T-helper 22 cell (primary cell): ENCODE data around the gene KCNJ18.
"Not testable (repeated sequence)": the region's sequence is repeated elsewhere in the genome, so short reads cannot be mapped to it uniquely, and the experiment has no call there.

Experiments
- DNase-seq: peaks from one replicate; pipeline ENCODE4 v3.0.0-alpha.2; 2020; ENCODE audit warnings: low read depth

KCNJ18 gene

GRCh38 chr17:21685061-21685795 lies 7.1 kb upstream of the KCNJ18 start:
- not testable (repeated sequence) for DNase-seq

GRCh38 chr17:21686165-21687015 lies 5.9 kb upstream of the KCNJ18 start:
- no peak for DNase-seq

DNA sequence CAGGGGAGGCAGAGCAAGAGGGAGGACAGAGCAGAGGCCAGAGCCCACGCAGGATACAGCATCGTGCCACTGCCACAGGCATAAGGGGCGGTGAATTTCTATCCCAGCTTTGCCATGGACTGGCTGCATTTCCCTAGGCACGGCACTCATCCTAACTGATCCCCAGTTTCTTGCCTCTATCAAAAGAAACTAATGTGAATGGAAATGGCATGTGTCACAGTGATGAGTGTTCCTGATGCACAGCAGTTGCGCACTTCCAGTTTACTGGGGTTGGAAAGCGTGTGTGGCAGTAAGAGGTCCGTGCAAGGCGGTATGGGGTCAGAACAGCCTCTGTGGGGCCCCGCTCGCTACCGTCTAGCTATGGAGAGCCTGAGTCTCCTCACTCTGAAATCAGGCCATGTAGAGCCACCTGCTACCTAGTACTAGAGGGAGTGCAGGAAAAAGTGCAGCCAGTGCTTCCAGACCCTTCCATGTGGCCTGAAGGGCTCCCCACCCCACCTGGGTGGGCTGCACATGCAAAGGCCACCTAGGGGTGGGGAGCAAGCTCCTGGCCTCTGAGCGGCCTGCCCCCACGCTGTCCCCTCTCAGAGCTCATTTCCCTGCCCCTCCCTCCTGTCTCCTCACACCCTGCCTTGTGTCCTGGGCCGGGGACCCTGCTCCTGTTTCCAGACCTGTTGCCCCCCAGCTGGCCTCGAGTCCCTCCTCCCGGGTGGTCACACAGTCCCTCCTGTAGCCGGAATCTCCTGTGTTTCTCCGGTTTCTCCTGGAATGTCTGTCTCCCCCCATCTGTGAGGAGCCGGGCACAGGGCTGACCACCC lies 5.0 kb upstream of the KCNJ18 start:
- DNase-seq: no peak

DNA sequence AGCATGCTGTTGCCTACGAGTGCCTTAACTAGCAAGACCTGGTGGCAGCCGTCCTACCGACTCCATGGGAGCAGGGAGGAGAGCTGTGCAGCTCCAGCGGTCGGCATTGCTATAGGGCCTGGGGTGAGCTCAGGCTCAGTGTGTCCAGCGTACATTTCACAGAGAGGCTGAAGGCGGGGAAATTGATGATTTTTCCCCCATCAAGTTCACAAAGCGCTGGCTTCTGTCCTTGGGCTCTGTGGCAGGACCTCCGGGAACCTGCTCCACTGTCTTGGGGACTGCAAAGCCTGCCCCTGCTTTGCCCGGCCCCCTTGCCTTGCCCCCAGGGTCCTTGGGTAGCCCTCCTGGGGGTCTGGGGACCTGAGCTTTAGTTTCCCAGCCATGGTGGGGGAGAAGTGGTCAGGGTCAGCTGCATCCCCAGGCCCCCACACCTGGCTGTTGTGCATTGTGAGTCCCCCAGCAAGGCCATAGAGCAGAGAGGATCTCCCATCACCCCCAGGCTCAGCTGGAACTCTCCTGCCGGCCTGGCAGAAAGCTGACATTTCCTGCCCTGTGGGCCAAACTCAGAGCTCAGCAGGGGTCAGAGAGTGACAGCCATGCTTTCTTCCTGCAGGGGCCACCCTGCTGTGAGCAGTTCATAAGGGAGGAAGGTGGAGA lies 3.9 kb upstream of the KCNJ18 start:
- DNase-seq: no peak

GRCh38 chr17:21689604-21690003 lies 2.7 kb upstream of the KCNJ18 start:
- no peak for DNase-seq

DNA sequence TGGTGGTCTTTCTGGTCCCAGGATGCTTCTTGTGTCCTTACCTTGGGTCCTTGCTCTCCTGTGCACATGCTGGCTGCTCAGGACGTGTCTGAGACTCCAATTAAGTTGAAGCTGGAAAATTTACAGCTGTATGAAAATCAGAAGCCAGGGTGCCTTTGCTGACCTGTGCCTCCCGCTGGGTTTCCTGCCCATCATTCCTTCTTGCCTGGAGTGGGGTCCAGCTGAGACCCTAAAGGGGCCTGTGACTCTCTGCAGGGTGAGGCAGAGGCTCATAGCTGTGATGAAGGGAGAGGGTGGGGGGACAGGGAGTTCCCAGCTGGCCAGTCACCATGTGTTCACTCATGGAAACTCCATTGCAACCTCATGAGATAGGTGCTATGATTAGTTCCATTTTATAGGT lies 1.5 kb upstream of the KCNJ18 start:
- DNase-seq: not testable (repeated sequence)

DNA sequence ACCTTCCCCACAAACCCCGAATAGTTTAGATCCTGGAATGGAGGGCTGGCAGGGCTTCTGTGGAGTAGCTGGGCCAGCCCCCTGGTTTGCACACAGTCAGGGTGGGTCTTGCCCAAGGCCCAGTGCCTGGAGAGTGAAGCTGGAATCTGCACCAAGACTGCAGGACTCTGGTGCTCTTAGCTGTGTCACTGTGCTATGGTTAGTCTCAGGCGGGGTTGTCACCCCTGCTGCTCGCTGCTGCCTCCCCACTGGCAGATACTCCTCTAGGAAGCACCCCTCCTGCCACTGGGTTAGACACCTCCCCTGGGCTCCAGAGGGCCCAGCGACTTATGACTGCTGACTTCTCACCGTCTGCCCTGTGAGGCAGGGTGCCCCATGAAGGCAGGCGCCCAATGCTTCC lies 842 bp upstream of the KCNJ18 start:
- not testable (repeated sequence) for DNase-seq

GRCh38 chr17:21692704-21693065 lies 362 bp downstream of the KCNJ18 start:
- not testable (repeated sequence) for DNase-seq

DNA sequence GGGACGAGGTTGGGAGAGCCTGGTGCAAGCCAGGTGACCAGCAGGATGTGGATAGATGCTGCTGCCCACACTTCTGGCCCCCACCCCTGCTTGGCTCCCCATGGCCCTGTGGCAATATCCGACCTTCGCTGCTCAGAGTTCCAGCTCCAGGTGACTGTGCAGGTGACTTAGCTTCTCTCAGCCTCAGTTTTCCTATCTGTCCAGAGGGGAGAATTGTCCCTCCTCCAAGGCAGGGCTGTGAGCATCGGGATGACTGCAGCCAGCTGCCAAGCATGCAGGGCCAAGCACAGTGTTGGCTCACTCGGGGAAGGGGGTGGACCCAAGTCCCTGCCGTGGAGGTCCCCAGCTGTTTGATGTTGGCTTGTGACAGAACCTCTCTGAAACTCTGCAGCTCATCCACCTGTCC lies 1.1 kb downstream of the KCNJ18 start:
- DNase-seq: not testable (repeated sequence)

- DNase-seq: not testable (repeated sequence)
These were observed 1.6 kb downstream of the KCNJ18 start for GRCh38 chr17:21693937-21694336.

DNA sequence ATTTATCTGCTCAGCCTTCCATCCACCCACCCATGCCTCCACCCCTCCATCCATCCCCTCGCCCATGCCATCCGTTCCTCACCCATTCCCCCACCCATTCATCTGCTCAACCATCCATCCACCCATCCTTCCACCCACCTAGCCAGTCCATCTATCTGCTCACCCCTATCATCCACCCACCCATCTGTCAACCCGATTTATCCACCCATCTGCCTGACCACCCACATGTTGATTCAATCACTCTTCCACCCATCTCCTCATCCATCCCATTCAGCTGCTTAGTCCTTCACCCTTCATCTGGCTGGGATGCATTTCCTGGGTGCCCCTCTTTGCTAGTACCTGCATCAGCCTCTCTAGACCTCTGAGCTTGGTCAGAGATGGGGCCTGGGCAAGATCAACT lies 3.9 kb downstream of the KCNJ18 start:
- not testable (repeated sequence) for DNase-seq

GRCh38 chr17:21696842-21697507 lies 4.7 kb downstream of the KCNJ18 start:
- not testable (repeated sequence) for DNase-seq

- not testable (repeated sequence) for DNase-seq
These were observed 5.2 kb downstream of the KCNJ18 start for GRCh38 chr17:21697508-21697860.

DNA sequence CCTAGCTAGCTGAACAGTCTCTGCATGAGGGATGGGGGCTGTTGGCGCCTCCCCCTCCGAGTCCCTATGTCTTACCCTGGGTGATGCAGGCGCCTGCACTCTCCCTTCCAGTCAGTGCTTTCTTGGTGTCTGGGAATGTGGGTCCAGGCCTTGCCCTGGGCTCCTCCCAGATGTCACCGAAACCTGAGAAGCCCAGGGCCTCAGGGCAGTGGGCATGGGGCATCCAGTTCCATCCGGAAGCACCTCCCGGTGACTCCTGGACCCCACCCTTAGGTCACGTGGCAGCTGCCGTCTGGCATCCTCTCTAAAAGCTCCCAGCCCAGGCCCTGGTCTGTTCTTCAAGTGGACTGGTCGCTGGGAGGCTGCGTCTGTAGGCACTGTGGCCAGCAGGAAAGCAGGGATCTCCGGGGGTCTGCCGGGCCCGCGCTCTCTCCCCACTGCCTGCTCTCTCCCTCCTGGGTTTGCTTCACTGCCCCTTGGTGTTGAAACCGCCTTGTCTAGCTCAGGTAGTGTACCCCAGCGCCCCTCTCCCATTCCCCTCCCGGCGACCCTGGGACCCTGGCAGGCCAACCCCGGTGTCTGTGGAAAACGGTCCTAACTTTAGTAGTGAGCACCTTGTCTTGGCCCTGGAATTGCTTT lies 6.2 kb downstream of the KCNJ18 start:
- not testable (repeated sequence) for DNase-seq

DNA sequence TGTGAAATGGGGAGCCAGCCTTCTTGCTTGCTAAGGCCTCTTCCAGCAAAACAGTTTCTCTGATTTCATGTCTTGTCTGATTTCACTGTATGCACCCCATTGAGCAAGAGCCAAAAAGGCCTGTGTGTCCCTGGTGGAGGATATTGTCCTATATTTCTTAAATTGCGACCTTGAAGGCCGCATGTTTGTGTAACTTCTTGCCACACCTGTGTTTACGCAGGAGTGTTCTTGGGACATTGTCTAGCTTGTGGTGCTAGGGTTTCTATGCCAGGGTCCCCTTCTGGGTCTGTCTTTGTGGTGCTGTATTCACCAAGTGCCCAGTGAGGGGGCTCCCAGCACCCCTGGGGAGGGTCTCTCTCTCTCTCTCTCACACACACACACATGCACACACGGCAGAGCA lies 6.8 kb downstream of the KCNJ18 start:
- not testable (repeated sequence) for DNase-seq

DNA sequence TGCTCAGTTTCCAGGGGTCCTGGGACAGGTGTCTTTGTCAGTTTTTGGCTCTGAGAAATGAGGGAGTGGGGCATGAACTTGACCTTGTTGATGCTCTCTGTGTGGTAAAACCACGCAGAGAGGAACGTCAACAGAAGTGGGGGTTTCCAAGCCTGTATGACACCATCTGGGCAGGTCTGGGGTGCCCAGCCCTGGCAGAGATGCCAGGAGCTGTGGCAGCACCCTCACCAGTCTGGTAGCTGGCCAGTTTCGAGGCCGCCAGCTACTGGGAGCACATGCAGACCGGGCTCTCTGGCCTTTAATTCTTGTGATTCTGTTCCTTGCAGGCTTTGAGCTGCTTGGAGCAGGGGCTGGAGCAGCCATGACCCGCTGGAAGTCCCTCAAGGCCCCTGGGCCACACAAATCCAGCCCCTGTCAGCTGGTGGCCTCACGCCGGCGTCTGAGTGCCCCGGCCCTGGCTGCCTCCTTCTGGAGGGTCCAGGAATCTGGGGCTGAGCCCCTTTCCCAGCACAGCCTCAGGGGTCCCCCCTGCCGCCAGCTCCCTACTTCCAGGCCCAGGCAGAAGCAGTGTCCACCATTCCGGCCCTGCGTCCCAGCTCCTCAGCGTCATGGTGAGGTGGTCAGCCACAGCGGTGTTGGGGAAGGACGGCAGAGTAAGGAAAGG lies 7.4 kb downstream of the KCNJ18 start:
- DNase-seq: not testable (repeated sequence)

- not testable (repeated sequence) for DNase-seq
These were observed 8.8 kb downstream of the KCNJ18 start for GRCh38 chr17:21701090-21701489.

DNA sequence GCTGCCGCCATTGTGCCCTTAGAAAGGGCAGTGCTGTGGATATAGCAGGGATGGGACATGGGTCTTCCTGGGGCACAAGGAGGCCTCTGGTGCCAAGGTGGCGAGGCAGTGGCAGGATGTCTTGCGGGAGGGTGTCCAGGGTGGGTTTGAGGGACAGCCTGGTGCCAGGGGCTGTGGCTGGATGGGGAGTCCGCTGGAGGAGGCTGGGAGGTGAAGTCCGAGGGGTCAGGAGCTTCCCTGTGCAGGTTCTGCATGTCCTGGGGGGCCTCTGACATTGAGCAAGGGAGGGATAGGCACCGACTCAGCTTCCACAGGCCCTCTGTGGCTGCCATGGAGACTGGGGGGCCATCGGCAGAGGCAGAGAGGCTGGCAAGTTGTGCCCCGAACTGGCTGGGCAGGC lies 9.7 kb downstream of the KCNJ18 start:
- not testable (repeated sequence) for DNase-seq

DNA sequence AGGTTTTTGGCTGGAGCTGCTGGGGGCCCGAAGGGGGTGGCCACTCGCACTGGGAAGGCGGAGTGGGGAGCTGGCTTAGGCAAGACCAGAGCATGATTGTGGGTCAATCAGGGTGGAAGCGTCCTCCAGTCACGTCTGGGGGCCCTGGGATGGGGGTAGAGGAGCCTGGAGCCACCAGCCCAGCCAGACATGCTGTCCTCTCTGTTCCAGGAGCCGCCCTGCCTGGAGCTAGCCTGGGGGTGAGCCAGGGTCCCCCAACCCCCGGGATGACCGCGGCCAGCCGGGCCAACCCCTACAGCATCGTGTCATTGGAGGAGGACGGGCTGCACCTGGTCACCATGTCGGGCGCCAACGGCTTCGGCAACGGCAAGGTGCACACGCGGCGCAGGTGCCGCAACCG lies 10.2 kb downstream of the KCNJ18 start:
- not testable (repeated sequence) for DNase-seq

- DNase-seq: not testable (repeated sequence)
These were observed 10.8 kb downstream of the KCNJ18 start for GRCh38 chr17:21702940-21703640.
